ENCODE data around the gene SORBS1.

DNA sequence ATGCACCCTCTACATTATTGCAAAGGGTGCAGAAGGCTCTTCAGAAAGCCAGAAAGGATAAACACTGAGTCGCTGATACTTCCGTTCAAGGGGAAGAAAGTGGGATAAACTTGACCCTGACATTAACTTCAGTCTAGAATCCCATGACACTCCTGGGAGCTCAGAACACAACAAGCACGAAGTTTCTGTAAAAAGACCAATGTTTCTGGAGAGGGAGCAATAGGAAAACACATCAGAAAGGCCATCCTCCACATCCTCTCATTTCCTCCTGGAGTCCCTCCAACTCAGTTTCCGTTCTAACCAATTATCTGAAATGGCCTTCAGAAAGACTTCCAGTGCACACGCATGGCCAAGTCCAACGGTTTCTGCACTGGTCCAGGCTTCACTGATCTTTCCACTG, 113.5 kb downstream of the SORBS1 start:
- TF ChIP-seq, protein P1, sequence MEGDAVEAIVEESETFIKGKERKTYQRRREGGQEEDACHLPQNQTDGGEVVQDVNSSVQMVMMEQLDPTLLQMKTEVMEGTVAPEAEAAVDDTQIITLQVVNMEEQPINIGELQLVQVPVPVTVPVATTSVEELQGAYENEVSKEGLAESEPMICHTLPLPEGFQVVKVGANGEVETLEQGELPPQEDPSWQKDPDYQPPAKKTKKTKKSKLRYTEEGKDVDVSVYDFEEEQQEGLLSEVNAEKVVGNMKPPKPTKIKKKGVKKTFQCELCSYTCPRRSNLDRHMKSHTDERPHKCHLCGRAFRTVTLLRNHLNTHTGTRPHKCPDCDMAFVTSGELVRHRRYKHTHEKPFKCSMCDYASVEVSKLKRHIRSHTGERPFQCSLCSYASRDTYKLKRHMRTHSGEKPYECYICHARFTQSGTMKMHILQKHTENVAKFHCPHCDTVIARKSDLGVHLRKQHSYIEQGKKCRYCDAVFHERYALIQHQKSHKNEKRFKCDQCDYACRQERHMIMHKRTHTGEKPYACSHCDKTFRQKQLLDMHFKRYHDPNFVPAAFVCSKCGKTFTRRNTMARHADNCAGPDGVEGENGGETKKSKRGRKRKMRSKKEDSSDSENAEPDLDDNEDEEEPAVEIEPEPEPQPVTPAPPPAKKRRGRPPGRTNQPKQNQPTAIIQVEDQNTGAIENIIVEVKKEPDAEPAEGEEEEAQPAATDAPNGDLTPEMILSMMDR (IDR thresholded peaks at IDR 0.05), result no peak
- TF ChIP-seq EZH2 (IDR thresholded peaks at IDR 0.05) (no peak), EZH2phosphoT487 (IDR thresholded peaks at IDR 0.05) (no peak)

All from neural progenitor cell (in vitro differentiated cells).